Neuronal stem cell (in vitro differentiated cells): Measurements from ENCODE around the gene CCDC178.
A peak's percentile ranks its signal among the peaks of the same experiment; 100 is the strongest.

Experiments
- DNase-seq: peaks from one replicate; pipeline ENCODE4 v3.0.0-alpha.2; 2013; ENCODE audit warnings: low spot score
- H2AFZ ChIP-seq: one replicate; pipeline ENCODE4 v1.6.1; 2013; ENCODE audit warnings: mild to moderate bottlenecking, low read length, inconsistent platforms
- H2AK5ac ChIP-seq: 2 replicates; pipeline ENCODE4 v1.6.1; 2013; ENCODE audit warnings: low read depth, mild to moderate bottlenecking, inconsistent platforms, low read length, moderate library complexity, mixed read lengths
- H2BK120ac ChIP-seq: 2 replicates; pipeline ENCODE4 v1.6.1; 2013; ENCODE audit warnings: low read depth, mild to moderate bottlenecking, inconsistent platforms, low read length, moderate library complexity, mixed read lengths
- H2BK12ac ChIP-seq: one replicate; pipeline ENCODE4 v1.6.1; 2013; ENCODE audit warnings: low read length, inconsistent platforms
- H2BK15ac ChIP-seq: 2 replicates; pipeline ENCODE4 v1.6.1; 2013; ENCODE audit warnings: mild to moderate bottlenecking, low read length, inconsistent platforms, mixed read lengths
- H2BK5ac ChIP-seq: one replicate; pipeline ENCODE4 v1.6.1; 2013; ENCODE audit warnings: inconsistent platforms, mild to moderate bottlenecking, low read length, moderate library complexity
- H3K14ac ChIP-seq: one replicate; pipeline ENCODE4 v1.6.1; 2013; ENCODE audit warnings: low read length, inconsistent platforms
- H3K18ac ChIP-seq: 2 replicates; pipeline ENCODE4 v1.6.1; 2013; ENCODE audit warnings: low read length, inconsistent platforms
- H3K23ac ChIP-seq: 2 replicates; pipeline ENCODE4 v1.6.1; 2013; ENCODE audit warnings: low read depth, mild to moderate bottlenecking, mixed read lengths, low read length, inconsistent platforms; ENCODE audit not compliant: poor library complexity
- H3K27ac ChIP-seq: replicated peaks from 3 replicates; pipeline ENCODE4 v1.5.1; 2013; ENCODE audit warnings: low read length, inconsistent platforms
- H3K27me3 ChIP-seq, 3 experiments: 2 replicates each; pipeline ENCODE4 v1.6.1; 2013; ENCODE audit warnings: low read length in 3 of 3, mild to moderate bottlenecking in 2 of 3, inconsistent platforms in 1 of 3, low read depth in 1 of 3, mixed read lengths in 1 of 3, moderate library complexity in 1 of 3; ENCODE audit not compliant: control insufficient read depth in 3 of 3, insufficient read depth in 3 of 3
- H3K36me3 ChIP-seq, 2 donors: replicated peaks in 1 of 2; 2 replicates each; pipeline ENCODE4 v1.6.1; 2013; ENCODE audit warnings: low read length in 2 of 2; ENCODE audit not compliant: control insufficient read depth in 2 of 2, insufficient read depth in 2 of 2
- H3K4ac ChIP-seq: 2 replicates; pipeline ENCODE4 v1.6.1; 2013; ENCODE audit warnings: inconsistent platforms, mild to moderate bottlenecking, low read length, moderate library complexity
- H3K4me1 ChIP-seq, 2 donors: 1 replicate in 1 of 2; 2 replicates in 1 of 2; pipeline ENCODE4 v1.6.1; 2013; ENCODE audit warnings: low read length in 2 of 2, low read depth in 1 of 2; ENCODE audit not compliant: control insufficient read depth in 2 of 2, insufficient read depth in 1 of 2
- H3K4me2 ChIP-seq: one replicate; pipeline ENCODE4 v1.6.1; 2013; ENCODE audit warnings: mild to moderate bottlenecking, low read length, inconsistent platforms; ENCODE audit not compliant: insufficient read depth, poor library complexity, severe bottlenecking
- H3K4me3 ChIP-seq, 2 donors: 2 replicates each; pipeline ENCODE4 v1.5.1; 2013; ENCODE audit warnings: low read length in 2 of 2, mild to moderate bottlenecking in 2 of 2, inconsistent platforms in 1 of 2, moderate library complexity in 1 of 2
- H3K79me1 ChIP-seq: one replicate; pipeline ENCODE4 v1.6.1; 2013; ENCODE audit warnings: low read depth, mild to moderate bottlenecking, inconsistent platforms, low read length, moderate library complexity
- H3K9ac ChIP-seq: one replicate; pipeline ENCODE4 v1.6.1; 2013; ENCODE audit warnings: mild to moderate bottlenecking, low read depth, low read length, inconsistent platforms; ENCODE audit not compliant: poor library complexity
- H3K9me3 ChIP-seq, 2 donors: replicated peaks in 1 of 2; 2 replicates each; pipeline versions ENCODE3 to v1.6.1; 2013; ENCODE audit warnings: low read length in 2 of 2, mild to moderate bottlenecking in 2 of 2, inconsistent platforms in 1 of 2, low read depth in 1 of 2, mixed read lengths in 1 of 2, moderate library complexity in 1 of 2; ENCODE audit not compliant: control insufficient read depth in 2 of 2, insufficient read depth in 1 of 2
- H4K8ac ChIP-seq: one replicate; pipeline ENCODE4 v1.6.1; 2013; ENCODE audit warnings: low read depth, mild to moderate bottlenecking, inconsistent platforms, low read length, moderate library complexity
- H4K91ac ChIP-seq: one replicate; pipeline ENCODE4 v1.6.1; 2013; ENCODE audit warnings: low read length, low read depth, mild to moderate bottlenecking, inconsistent platforms; ENCODE audit not compliant: poor library complexity
- WGBS, 2 donors: extraction: QIAGEN DNeasy Blood & Tissue Kit; methylation state at CpG; one replicate each; pipeline ENCODE4 v1.1.7; 2013; ENCODE audit warnings: missing lambda C conversion rate in 2 of 2, mixed read lengths in 1 of 2; ENCODE audit not compliant: insufficient read length in 2 of 2, insufficient replicate concordance in 1 of 2; ENCODE audit errors: extremely low coverage in 2 of 2; 5-methylcytosine and 5-hydroxymethylcytosine counted together

Gene CCDC178

DNA sequence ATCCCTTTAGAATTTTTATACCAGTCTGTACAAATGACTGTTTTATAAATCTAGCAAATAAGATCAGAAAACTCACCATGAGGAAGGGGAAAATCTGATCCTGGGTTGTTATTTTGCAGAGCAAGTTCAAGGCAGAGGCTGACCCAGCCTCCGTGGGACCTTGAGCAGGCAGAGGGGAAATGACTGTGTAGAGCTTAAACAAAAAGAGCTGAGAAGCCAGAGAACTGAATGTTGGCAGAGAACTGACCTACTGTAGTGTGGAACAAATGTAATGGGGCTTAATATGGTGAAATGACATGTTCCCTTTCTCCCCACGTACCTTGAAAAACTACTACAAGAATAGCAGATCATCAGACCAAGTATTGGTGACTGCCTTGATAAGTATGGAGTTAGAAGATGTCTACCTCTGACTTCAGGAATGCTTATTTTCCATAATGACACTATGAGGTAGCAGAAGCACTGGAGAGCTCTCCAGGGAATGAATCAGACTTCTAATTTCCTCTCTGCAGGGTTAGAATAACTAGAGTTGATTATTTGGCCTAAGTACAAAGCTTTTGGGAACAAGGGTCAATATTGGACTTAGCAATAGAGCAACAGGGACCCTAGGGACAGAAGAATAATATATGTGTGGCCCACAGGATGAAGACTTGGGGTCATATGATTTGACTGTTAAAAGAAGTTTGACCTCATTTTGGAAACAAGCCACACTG lies 304.4 kb downstream of the CCDC178 start:
- H3K23ac ChIP-seq = no peak overlapping the region
- WGBS, 2 donors = no CpG with 5 or more reads among the region's 2 CpGs
- no peaks in the 10 kb centered on the region for H3K36me3 ChIP-seq
- H3K14ac ChIP-seq = no peak overlapping the region
- no peak overlapping the region for H2AK5ac ChIP-seq
- no peak overlapping the region for H4K91ac ChIP-seq
- H3K79me1 ChIP-seq = no peaks in the 10 kb centered on the region
- no peak overlapping the region for H3K27ac ChIP-seq
- peaks cover 0 to 3% of the 10 kb centered on the region in 2 donors for H3K4me1 ChIP-seq
- no peak overlapping the region for H2BK5ac ChIP-seq
- no peak overlapping the region for H2BK15ac ChIP-seq
- peak overlapping the region; percentile 7 for H2AFZ ChIP-seq
- H3K9ac ChIP-seq = no peak overlapping the region
- no peak for DNase-seq
- H3K4me3 ChIP-seq = no peak overlapping the region
- no peak overlapping the region for H4K8ac ChIP-seq
- no peak overlapping the region for H3K4me2 ChIP-seq
- no peaks in the 10 kb centered on the region for H3K27me3 ChIP-seq
- H3K18ac ChIP-seq = no peak overlapping the region
- H3K9me3 ChIP-seq = peaks cover 0 to 9% of the 10 kb centered on the region in 2 donors
- H3K4ac ChIP-seq = no peak overlapping the region
- H2BK12ac ChIP-seq = no peak overlapping the region
- no peak overlapping the region for H2BK120ac ChIP-seq

DNA sequence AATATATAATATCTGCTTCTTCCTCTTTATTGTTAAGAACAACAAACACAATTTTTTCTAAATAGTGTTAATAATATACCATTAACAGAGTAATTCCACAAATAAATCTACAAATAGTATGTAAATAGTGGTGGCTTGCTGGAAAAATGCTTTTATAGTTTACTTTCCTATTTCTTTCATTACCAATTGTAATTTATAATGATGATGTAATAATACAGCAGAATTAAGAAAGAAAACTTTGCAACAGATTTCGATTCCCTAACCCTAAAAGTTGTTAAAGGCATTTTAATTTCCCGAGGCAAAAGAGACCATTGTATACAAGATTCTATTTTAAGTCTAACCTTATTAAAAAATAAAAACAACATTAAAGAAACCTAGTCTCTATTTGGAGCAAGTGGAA lies 307.9 kb downstream of the CCDC178 start:
- no peak overlapping the region for H3K23ac ChIP-seq
- WGBS, 2 donors = no CpG with 5 or more reads among the region's 2 CpGs

DNA sequence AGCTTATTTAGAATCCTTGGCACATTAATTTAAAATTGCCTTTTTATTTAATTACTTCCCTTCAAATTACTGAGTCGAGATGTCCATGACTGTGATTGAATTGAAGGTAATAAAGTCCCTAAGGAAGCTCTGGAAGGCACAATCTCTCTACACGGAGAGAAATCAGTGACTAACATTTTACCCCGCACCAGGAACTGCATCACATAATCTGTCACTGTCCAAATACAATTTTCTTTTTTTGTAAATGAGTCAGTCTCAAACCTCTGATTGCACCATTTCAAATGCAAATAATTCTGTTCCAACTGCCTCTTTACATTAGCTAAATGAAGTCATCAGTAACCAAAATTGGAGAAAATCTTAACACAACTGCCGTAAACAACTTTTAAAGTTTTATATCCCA lies 311.9 kb downstream of the CCDC178 start:
- no peak overlapping the region for H2BK12ac ChIP-seq
- no peaks in the 10 kb centered on the region for H3K27me3 ChIP-seq
- no peak for DNase-seq
- H3K9me3 ChIP-seq = no peaks in the 10 kb centered on the region
- no peak overlapping the region for H2AK5ac ChIP-seq
- H3K4me2 ChIP-seq = no peak overlapping the region
- no peak overlapping the region for H3K4ac ChIP-seq
- no peak overlapping the region for H2BK15ac ChIP-seq
- H3K79me1 ChIP-seq = no peaks in the 10 kb centered on the region
- H3K23ac ChIP-seq = no peak overlapping the region
- H3K4me1 ChIP-seq = no peaks in the 10 kb centered on the region
- H3K14ac ChIP-seq = no peak overlapping the region
- WGBS, 2 donors = no CpG with 5 or more reads among the region's 4 CpGs
- no peak overlapping the region for H2AFZ ChIP-seq
- H3K18ac ChIP-seq = no peak overlapping the region
- H2BK5ac ChIP-seq = no peak overlapping the region
- no peak overlapping the region for H2BK120ac ChIP-seq
- H3K27ac ChIP-seq = no peak overlapping the region
- no peak overlapping the region for H3K4me3 ChIP-seq
- H4K8ac ChIP-seq = no peak overlapping the region
- H4K91ac ChIP-seq = no peak overlapping the region
- no peak overlapping the region for H3K9ac ChIP-seq
- no peaks in the 10 kb centered on the region for H3K36me3 ChIP-seq

More for the DNA sequence above, 307.9 kb downstream of the CCDC178 start:
- Histone ChIP-seq H3K9me3 (no peaks in the 10 kb centered on the region), H2AK5ac (no peak overlapping the region), H2BK120ac (no peak overlapping the region), H3K36me3 (no peaks in the 10 kb centered on the region), H2BK15ac (no peak overlapping the region), H2BK12ac (no peak overlapping the region), H3K79me1 (no peaks in the 10 kb centered on the region), H3K4me3 (no peak overlapping the region), H3K4me2 (no peak overlapping the region), H3K4me1 (peaks cover 0 to 3% of the 10 kb centered on the region in 2 donors), H3K27ac (no peak overlapping the region), H3K4ac (no peak overlapping the region), H3K14ac (no peak overlapping the region), H3K18ac (no peak overlapping the region), H3K9ac (no peak overlapping the region), H2BK5ac (no peak overlapping the region), H3K27me3 (no peaks in the 10 kb centered on the region), H4K8ac (no peak overlapping the region), H2AFZ (no peak overlapping the region), H4K91ac (no peak overlapping the region)
- DNase-seq = no peak

- Histone ChIP-seq H2BK15ac (no peak overlapping the region), H4K8ac (no peak overlapping the region), H2BK5ac (no peak overlapping the region), H3K27ac (no peak overlapping the region), H2AFZ (peak overlapping the region; percentile 70), H3K4me1 (no peaks in the 10 kb centered on the region), H2BK12ac (no peak overlapping the region), H3K18ac (no peak overlapping the region), H3K79me1 (no peaks in the 10 kb centered on the region), H3K9me3 (no peaks in the 10 kb centered on the region), H4K91ac (no peak overlapping the region), H3K23ac (no peak overlapping the region), H3K4me3 (no peak overlapping the region), H3K4ac (no peak overlapping the region), H3K9ac (no peak overlapping the region), H3K36me3 (no peaks in the 10 kb centered on the region), H2BK120ac (no peak overlapping the region), H3K27me3 (no peaks in the 10 kb centered on the region), H3K14ac (no peak overlapping the region), H2AK5ac (no peak overlapping the region), H3K4me2 (no peak overlapping the region)
- no CpG with 5 or more reads among the region's 7 CpGs for WGBS, 2 donors
- no peak for DNase-seq
These were observed 316.5 kb downstream of the CCDC178 start for GRCh38 chr18:33123862-33124518.
